Activated T-cell treated with anti-CD3 and anti-CD28 coated beads, Interleukin-2, amount 50 U/mL, for 72 hours (primary cell): ENCODE data around the gene GRP. TPM values are rescaled to one million over a fixed set of nuclear protein-coding genes. Genes with fewer than 3 reads are reported as not detected.
A peak's percentile ranks its signal among the peaks of the same experiment; 100 is the strongest.

Source experiments
- ATAC-seq, 2 donors: fragments of 150-1000 bp; cut with Tn5 transposase; replicated peaks in 1 of 2; 2 replicates each; pipeline ENCODE4 v1.10.0; 2021; ENCODE audit warnings: moderate library complexity in 2 of 2, mild to moderate bottlenecking in 1 of 2
- DNase-seq, 2 donors: peaks; one replicate each; pipeline ENCODE4 v3.0.0; 2021 to 2022; ENCODE audit warnings: mixed read lengths in 1 of 2
- H3K27ac Mint-ChIP-seq: one replicate; pipeline ENCODE4 v1.8.0; 2022; ENCODE audit warnings: mild to moderate bottlenecking, moderate library complexity, mixed read lengths
- H3K27me3 Mint-ChIP-seq: one replicate; pipeline ENCODE4 v1.8.0; 2022; ENCODE audit warnings: low read depth, mixed read lengths
- H3K36me3 Mint-ChIP-seq, 2 donors: one replicate each; pipeline ENCODE4 v1.8.0; 2022; ENCODE audit warnings: mixed read lengths in 2 of 2, mild to moderate bottlenecking in 1 of 2; ENCODE audit not compliant: insufficient read depth in 2 of 2
- H3K4me1 Mint-ChIP-seq: one replicate; pipeline ENCODE4 v1.8.0; 2022; ENCODE audit warnings: low read depth, mixed read lengths
- H3K4me3 Mint-ChIP-seq, 2 donors: one replicate each; pipeline ENCODE4 v1.8.0; 2022; ENCODE audit warnings: mild to moderate bottlenecking in 2 of 2, mixed read lengths in 2 of 2, moderate library complexity in 2 of 2
- H3K9me3 Mint-ChIP-seq, 2 donors: one replicate each; pipeline ENCODE4 v1.8.0; 2022; ENCODE audit warnings: mixed read lengths in 2 of 2
- total RNA-seq, 2 donors: library from RNA; stranded (reverse); gene quantifications; one replicate each; pipeline ENCODE4 v1.2.3, GENCODE V29; 2022

GRP gene
- total RNA-seq, 2 donors from 2014 or later: not detected

DNA sequence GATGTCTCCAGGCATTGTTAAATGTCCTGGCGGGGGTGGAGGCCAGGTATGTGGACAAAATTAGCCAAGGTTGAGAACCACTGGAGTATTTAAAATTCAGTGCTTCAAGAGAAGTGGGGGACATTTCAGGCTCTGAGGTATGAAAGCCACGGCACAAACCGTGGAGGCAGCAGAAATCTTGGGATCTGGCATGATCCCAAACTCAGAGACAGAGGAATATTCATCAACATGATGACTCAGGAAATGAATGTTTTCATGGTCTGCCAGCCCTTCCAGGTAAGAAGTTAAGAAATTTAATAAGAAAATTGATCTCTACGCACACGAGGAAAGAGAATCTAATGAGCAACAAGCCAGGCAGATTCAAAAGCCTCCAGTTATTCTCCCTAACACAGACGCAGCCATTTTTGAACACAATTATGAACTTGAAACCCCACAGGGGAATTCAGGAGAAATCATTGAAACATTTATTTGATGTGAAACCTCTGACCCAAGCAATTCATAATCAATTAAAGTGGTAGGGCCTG is 11.3 kb upstream of the GRP start:
- H3K9me3 Mint-ChIP-seq: no peaks in the 10 kb centered on the region
- DNase-seq (no peak), ATAC-seq (no peak)
- H3K36me3 Mint-ChIP-seq: no peaks in the 10 kb centered on the region
- no peaks in the 10 kb centered on the region for H3K4me1 Mint-ChIP-seq
- no peak overlapping the region for H3K27ac Mint-ChIP-seq
- no peak overlapping the region for H3K4me3 Mint-ChIP-seq
- peaks cover 19% of the 10 kb centered on the region for H3K27me3 Mint-ChIP-seq

DNA sequence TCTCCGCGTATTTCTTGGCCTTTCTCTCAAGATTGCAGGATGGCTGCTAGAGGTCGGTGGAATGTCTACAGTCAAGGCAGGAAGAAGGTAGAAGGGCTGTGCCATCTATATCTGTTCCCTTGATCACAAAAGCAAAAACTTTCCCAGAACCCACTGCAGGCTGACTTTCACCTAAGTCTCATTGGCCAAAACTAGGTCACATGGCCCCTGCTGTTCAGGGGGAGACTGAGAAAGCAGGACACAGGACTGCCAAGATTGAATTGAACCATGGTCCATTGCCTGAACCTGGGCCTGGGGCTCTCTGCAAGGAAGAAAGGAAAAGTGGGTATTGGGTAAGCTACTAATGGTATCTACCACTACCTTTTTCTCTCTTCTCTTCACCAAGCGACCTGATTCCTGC is 9.7 kb upstream of the GRP start:
- Mint-ChIP-seq H3K27me3 (peaks cover 34% of the 10 kb centered on the region), H3K27ac (no peak overlapping the region), H3K9me3 (no peaks in the 10 kb centered on the region), H3K36me3 (no peaks in the 10 kb centered on the region), H3K4me1 (no peaks in the 10 kb centered on the region), H3K4me3 (no peak overlapping the region)
- no peak for ATAC-seq
- no peak for DNase-seq

DNA sequence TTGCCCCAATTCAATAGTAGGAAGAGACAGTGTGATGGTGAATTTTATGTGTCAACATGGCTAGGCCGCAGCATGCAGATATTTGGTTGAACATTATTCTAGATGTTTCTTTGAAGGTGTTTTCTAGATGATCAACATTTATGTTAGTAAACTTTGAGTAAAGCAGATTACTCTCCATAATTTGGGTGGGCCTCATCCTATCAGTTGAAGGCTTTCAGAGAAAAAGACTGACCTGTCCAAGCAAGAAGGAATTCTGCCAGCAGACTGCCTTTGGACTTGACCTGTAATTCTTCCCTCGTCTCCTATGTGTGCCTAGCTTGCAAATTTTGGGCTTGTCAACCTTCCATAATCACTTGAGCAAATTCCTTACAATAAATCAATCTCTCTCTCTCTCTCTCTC is 8.3 kb upstream of the GRP start:
- Mint-ChIP-seq H3K4me3 (no peak overlapping the region), H3K9me3 (no peaks in the 10 kb centered on the region), H3K27ac (no peak overlapping the region), H3K4me1 (no peaks in the 10 kb centered on the region), H3K27me3 (peaks cover 47% of the 10 kb centered on the region), H3K36me3 (no peaks in the 10 kb centered on the region)
- DNase-seq (no peak), ATAC-seq (no peak)

DNA sequence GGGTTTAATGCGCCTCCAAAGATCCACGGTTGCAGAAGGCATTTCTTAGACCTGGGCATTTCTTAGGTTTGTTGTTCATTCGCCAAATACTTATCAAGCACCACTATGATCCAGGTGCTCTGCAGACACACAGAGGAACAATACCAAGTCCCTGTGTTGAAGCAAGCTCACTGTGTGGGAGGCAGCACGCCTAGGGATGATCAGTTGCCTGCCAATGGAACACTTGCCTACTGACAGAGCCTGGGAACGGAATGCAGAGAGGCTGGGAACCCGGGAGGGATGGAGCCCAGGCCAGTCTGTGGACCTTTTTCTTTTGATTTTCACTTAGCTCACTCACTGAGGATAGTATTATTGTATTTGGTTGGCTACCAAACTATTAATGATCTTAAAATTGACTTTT is 1.9 kb upstream of the GRP start:
- DNase-seq (no peak), ATAC-seq (no peak)
- Mint-ChIP-seq H3K4me1 (peaks cover 10% of the 10 kb centered on the region), H3K4me3 (no peak overlapping the region), H3K27me3 (peaks cover 92% of the 10 kb centered on the region), H3K36me3 (no peaks in the 10 kb centered on the region), H3K27ac (no peak overlapping the region), H3K9me3 (no peaks in the 10 kb centered on the region)

DNA sequence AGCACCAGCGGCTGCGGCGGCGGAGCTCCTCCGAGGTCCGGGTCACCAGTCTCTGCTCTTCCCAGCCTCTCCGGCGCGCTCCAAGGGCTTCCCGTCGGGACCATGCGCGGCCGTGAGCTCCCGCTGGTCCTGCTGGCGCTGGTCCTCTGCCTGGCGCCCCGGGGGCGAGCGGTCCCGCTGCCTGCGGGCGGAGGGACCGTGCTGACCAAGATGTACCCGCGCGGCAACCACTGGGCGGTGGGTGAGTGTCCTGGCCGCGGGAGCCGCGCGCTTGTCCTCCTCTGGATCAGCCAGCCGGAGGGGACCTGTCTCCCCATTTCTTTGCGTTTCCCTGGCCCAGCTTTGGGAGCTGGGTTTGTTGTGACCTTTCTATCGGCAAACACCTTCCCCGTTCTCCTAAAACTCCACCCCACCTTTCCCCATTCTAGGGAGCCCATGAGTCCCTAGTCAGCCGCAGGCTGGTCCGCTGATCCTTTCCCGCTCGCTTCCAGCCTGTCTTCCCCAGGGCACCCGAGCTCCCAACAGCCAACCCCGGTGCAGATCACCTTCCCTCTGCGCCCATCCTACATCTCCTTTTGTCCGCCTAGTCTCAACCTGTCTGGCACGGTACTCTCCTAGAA is 316 bp downstream of the GRP start:
- Mint-ChIP-seq H3K36me3 (no peaks in the 10 kb centered on the region), H3K4me3 (no peak overlapping the region), H3K27ac (no peak overlapping the region), H3K4me1 (peaks cover 10% of the 10 kb centered on the region), H3K27me3 (peaks cover 93% of the 10 kb centered on the region), H3K9me3 (no peaks in the 10 kb centered on the region)
- DNase-seq: no peak
- ATAC-seq: no peak

DNA sequence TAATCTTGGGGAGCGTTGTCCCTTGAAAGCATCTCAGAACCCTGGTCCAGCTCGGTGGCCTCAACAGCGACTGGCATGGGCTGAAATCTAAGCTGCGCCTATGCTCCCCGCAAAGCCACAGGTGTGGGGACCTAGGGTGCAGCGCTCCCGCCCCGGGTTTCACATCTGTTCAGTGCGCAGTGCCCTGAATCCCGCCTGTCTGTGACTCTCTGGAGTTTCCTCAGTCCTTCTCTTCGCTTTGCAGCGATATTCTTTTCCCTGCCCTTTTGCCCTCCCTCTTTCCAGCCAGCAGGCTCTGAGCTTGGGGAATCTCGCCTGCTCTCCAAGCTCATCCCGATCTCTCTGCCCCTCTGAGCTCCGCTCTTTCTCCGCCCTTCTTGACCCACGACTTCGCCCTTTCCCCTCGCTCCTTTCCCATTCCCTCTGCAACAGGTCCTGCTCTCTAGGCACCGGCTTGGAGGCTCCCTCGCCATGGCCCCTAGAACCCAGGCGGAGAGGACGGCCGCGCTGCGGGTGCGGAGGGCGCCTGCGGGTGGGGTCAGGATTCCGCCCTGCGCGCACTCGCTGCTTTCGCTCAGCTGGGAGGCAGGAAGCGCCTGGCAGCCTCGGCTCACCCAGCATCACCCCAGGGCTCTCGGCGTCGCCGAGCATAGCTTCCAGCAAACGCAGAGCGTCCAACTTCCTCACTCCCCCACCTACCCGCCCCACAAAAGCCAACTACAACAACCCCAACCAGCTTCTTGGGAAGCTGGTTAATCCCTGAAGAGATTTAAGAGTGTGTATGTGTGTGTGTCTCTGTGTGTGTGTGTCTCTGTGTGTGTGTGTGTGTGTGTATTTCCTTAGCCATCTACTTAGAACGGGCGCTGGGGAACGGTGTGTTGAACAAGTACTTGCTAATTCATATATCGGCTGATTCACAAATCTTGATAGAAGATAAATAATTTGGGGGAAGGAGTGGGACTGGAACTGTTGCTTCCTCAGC is 1.1 kb downstream of the GRP start:
- Mint-ChIP-seq H3K27ac (no peak overlapping the region), H3K4me1 (peaks cover 10% of the 10 kb centered on the region), H3K9me3 (no peaks in the 10 kb centered on the region), H3K36me3 (no peaks in the 10 kb centered on the region), H3K4me3 (peak overlapping the region; percentile 34 to 61), H3K27me3 (peaks cover 93% of the 10 kb centered on the region)
- DNase-seq: no peak
- ATAC-seq: peak; percentile 29 to 32

DNA sequence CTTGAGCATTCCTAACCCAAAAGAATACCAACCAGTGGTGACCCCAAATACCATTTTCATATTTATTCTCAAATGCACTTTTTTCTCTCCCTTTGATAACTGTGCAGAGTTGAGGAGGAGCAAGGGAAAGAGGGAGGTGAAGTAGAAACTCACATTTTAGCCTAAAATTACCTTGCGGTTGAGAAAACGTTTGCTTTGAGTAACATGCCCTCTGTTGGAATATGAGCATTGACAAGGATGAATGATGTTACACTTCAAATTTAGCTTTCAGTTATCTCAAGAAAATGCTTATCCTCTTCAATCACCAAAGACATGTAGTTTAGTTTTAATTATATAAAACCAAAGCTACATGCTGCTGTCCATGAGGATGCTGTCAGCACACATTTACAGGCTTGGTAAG is 2.4 kb downstream of the GRP start:
- no peak for ATAC-seq
- Mint-ChIP-seq H3K4me3 (no peak overlapping the region), H3K36me3 (no peaks in the 10 kb centered on the region), H3K27ac (no peak overlapping the region), H3K27me3 (peaks cover 82% of the 10 kb centered on the region), H3K9me3 (no peaks in the 10 kb centered on the region), H3K4me1 (peaks cover 10% of the 10 kb centered on the region)
- DNase-seq: no peak

DNA sequence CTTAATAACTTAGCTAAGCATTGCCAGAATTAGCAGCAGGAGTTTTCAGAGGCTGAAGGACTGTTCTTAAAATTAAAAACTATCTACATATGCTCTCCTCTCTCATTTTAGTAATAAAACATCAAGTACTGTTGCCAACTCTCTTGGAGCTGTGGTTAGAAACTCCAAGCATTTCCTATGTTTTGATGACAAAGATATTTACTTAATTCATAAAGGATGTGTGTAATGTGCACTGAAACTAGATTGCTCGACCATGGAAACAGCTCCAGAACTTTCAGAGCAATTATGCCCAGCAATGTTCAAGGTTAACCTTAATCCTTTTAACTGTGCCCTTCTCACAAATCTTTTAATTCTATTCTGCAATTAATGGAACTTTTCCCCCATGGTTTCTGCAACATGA is 8.4 kb downstream of the GRP start:
- ATAC-seq (no peak), DNase-seq (no peak)
- no peaks in the 10 kb centered on the region for H3K9me3 Mint-ChIP-seq
- H3K36me3 Mint-ChIP-seq: no peaks in the 10 kb centered on the region
- H3K4me1 Mint-ChIP-seq: no peaks in the 10 kb centered on the region
- H3K27ac Mint-ChIP-seq: no peak overlapping the region
- no peak overlapping the region for H3K4me3 Mint-ChIP-seq
- peaks cover 54% of the 10 kb centered on the region for H3K27me3 Mint-ChIP-seq

DNA sequence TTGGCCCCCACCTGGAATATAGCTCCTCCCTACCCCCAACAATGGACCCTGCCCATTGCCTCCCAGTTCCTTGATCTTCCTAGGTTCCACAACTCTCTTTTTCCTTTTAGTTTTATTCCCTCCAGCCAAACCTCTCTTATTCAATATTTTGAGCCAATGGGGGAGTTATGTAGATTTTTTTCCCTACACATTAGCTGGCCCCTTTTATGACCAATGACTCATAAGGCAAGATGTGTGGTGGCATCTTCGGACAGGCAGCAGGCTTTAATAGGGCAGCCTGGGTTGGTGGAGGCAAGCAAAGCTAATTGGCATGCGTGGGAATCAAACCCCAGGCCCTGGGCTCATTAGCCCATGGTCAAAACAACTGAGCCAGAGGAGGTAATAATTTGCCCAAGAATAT is 9.2 kb downstream of the GRP start:
- Mint-ChIP-seq H3K9me3 (no peaks in the 10 kb centered on the region), H3K4me1 (no peaks in the 10 kb centered on the region), H3K36me3 (no peaks in the 10 kb centered on the region), H3K27me3 (peaks cover 51% of the 10 kb centered on the region), H3K27ac (no peak overlapping the region), H3K4me3 (no peak overlapping the region)
- ATAC-seq (no peak), DNase-seq (no peak)

DNA sequence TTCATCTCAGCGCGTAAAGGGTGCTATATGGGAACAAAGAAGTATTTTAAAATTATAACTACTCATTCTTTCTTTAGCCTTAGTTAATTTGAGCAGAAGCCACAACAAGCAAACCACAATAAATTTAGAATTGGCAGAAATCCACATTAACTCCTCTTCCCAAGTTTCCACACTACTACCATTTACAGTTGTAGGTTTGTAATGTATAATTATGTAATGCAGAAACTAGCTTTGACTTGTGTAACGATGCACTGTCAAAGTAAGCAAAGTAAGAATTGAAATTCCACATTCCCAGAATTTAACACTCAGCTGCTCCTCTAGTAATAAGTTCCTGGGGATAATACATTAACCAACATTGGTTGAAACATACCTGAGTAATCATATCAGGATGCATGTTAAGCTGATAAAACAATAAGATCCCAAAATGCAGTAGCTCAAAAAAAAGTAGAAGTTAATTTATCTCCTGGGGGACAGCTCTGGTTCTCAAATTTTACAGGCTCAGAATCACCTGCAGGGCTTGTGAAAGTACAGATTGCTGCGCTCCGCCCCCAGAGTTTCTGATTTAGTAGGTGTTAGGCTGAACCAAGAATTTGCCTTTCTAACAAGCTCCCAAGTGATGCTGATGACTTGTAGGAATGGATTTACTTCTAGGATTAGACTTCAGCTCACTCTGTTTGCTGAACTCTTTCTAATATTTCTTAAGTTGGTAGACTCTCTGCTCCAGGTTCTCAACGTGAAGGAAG is 9.9 kb downstream of the GRP start:
- H3K4me3 Mint-ChIP-seq: no peak overlapping the region
- ATAC-seq: no peak
- H3K36me3 Mint-ChIP-seq: no peaks in the 10 kb centered on the region
- H3K27me3 Mint-ChIP-seq: peaks cover 44% of the 10 kb centered on the region
- no peak overlapping the region for H3K27ac Mint-ChIP-seq
- no peak for DNase-seq
- no peaks in the 10 kb centered on the region for H3K9me3 Mint-ChIP-seq
- H3K4me1 Mint-ChIP-seq: no peaks in the 10 kb centered on the region

DNA sequence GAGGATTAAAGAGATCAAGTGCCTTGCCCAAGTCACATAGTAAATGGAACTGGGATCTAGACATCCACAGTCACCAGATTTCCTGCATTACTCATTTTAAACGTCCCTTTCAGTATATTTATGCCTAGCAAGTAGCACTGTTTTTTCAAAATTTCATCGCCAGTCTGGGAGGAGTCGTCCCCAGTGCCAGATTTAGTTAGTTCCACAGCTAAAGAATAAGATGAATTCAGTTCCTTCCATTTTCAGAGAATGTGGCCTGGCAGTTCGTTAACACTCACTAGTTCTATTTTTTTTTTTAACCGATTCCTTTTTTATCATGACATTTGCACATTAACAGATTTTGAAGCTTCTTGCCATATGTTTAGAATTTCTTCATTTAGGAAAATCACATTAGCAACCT is 11.2 kb downstream of the GRP start:
- H3K4me3 Mint-ChIP-seq: no peak overlapping the region
- ATAC-seq (no peak), DNase-seq (no peak)
- H3K9me3 Mint-ChIP-seq: no peaks in the 10 kb centered on the region
- H3K27ac Mint-ChIP-seq: no peak overlapping the region
- H3K27me3 Mint-ChIP-seq: peaks cover 35% of the 10 kb centered on the region
- no peaks in the 10 kb centered on the region for H3K36me3 Mint-ChIP-seq
- H3K4me1 Mint-ChIP-seq: no peaks in the 10 kb centered on the region

DNA sequence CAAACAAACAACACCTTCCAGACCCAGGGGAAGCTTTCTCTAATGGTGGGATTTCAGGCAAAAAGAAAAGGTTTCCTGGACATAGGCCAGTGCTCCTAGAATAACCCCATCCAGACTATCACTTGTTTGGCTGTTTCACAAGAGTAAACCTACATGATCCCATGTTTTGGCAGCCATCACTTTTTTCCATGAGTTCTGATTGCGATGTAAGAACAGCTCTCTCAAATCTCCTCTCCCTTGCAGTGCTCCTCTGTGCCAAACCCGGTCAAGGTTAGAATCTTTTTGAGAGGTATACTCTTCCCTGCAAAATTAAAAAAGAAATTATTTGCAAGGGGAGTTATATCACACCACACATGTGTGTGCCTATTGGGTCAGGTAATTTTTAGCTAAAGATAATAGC is 11.9 kb downstream of the GRP start:
- Mint-ChIP-seq H3K27ac (no peak overlapping the region), H3K9me3 (peaks cover 1 to 2% of the 10 kb centered on the region in 2 donors), H3K4me1 (no peaks in the 10 kb centered on the region), H3K27me3 (peaks cover 42% of the 10 kb centered on the region), H3K36me3 (no peaks in the 10 kb centered on the region), H3K4me3 (no peak overlapping the region)
- ATAC-seq (no peak), DNase-seq (no peak)
